Breast epithelium (tissue), 4 donors: ENCODE data around the gene CTSH. TPM values are rescaled to one million over a fixed set of nuclear protein-coding genes. Genes with fewer than 3 reads are reported as not detected.

Source experiments
- DNase-seq, 2 donors: peaks; one replicate each; pipeline ENCODE4 v3.0.0-alpha.2; 2019; ENCODE audit warnings: low spot score in 2 of 2
- H3K27ac ChIP-seq, 2 donors: fragments of 200-600 bp; sonication (generic) in 1 of 2; one replicate each; pipeline ENCODE4 v1.5.1; 2016 to 2019; ENCODE audit warnings: mild to moderate bottlenecking in 1 of 2
- H3K27me3 ChIP-seq, 2 donors: fragments of 200-600 bp; sonication (generic) in 1 of 2; one replicate each; pipeline versions ENCODE4 v1.5.1 to v1.6.0; 2017 to 2019; ENCODE audit warnings: control low read depth in 1 of 2, mild to moderate bottlenecking in 1 of 2
- H3K36me3 ChIP-seq: fragments of 200-600 bp; one replicate; pipeline ENCODE4 v1.5.1; 2019
- H3K4me1 ChIP-seq, 2 donors: fragments of 200-600 bp; sonication (generic); one replicate each; pipeline ENCODE4 v1.5.1; 2016 to 2019; ENCODE audit warnings: control low read depth in 1 of 2
- H3K4me3 ChIP-seq, 3 donors: fragments of 200-600 bp; sonication (generic); 1 replicate in 2 of 3; 2 replicates in 1 of 3; pipeline ENCODE4 v1.5.1; 2016 to 2019; ENCODE audit warnings: mild to moderate bottlenecking in 3 of 3, moderate library complexity in 2 of 3
- H3K9me3 ChIP-seq, 2 donors: fragments of 200-600 bp; sonication (generic) in 1 of 2; one replicate each; pipeline ENCODE4 v1.5.1; 2016 to 2019; ENCODE audit warnings: control low read depth in 1 of 2
- CTCF ChIP-seq, 3 donors: fragments of 450-650 bp; IDR thresholded peaks; one replicate each; pipeline ENCODE4 v1.5.1; 2016 to 2017; ENCODE audit warnings: antibody characterized with exemption in 3 of 3, mild to moderate bottlenecking in 3 of 3, moderate library complexity in 3 of 3
- POLR2A ChIP-seq: fragments of 450-650 bp; IDR thresholded peaks from one replicate; pipeline ENCODE4 v1.6.1; 2016; ENCODE audit warnings: antibody characterized with exemption, mild to moderate bottlenecking, moderate library complexity
- POLR2AphosphoS5 ChIP-seq, 3 donors: sonication (generic); formaldehyde crosslinking; IDR thresholded peaks; one replicate each; pipeline ENCODE4 v1.6.1; 2017; ENCODE audit warnings: antibody characterized with exemption in 3 of 3
- intact Hi-C: fragments of 100-400 bp; cut with DNase I; formaldehyde crosslinking; loops from one replicate; pipeline ENCODE4 v1.15.1; 2023; ENCODE audit warnings: low total_unique reads
- total RNA-seq, 3 donors: library from RNA; depleted of rRNA; stranded (reverse); fragments of >200 nt; gene quantifications; one replicate each; pipeline ENCODE4 v1.1.0, GENCODE V29; 2016

The CTSH gene
- total RNA-seq, 3 donors from 2014 or later = 158 to 272 (median 163) TPM

- H3K36me3 ChIP-seq = no peaks in the 10 kb centered on the region
- no peaks in the 10 kb centered on the region for H3K27me3 ChIP-seq
- intact Hi-C loops = loop anchor here (10.0 kb wide), 1 partner anchor 1662 kb away; no protein-coding TSS in a partner anchor
- no peaks in the 10 kb centered on the region for H3K9me3 ChIP-seq
- no peaks in the 10 kb centered on the region for H3K4me1 ChIP-seq
- TF ChIP-seq POLR2A (no peak), CTCF (IDR thresholded peaks at IDR 0.05) (no peak), POLR2AphosphoS5 (IDR thresholded peaks at IDR 0.05) (no peak)
- no peak overlapping the region for H3K27ac ChIP-seq
- no peak for DNase-seq
- H3K4me3 ChIP-seq = no peak overlapping the region
Observed at GRCh38 chr15:78922527-78922926, 22.3 kb downstream of the CTSH start.

- no peak overlapping the region for H3K27ac ChIP-seq
- no peak for DNase-seq
- no peaks in the 10 kb centered on the region for H3K9me3 ChIP-seq
- no peaks in the 10 kb centered on the region for H3K27me3 ChIP-seq
- no peaks in the 10 kb centered on the region for H3K36me3 ChIP-seq
- intact Hi-C loops = loop anchor here (10.0 kb wide), 1 partner anchor 1663 kb away; no protein-coding TSS in a partner anchor
- TF ChIP-seq CTCF (IDR thresholded peaks at IDR 0.05) = no peak
- no peak for TF ChIP-seq POLR2AphosphoS5 (IDR thresholded peaks at IDR 0.05)
- TF ChIP-seq POLR2A = no peak
- H3K4me1 ChIP-seq = no peaks in the 10 kb centered on the region
- H3K4me3 ChIP-seq = no peak overlapping the region
Observed at GRCh38 chr15:78921940-78922339, 22.9 kb downstream of the CTSH start.

- no peaks in the 10 kb centered on the region for H3K4me1 ChIP-seq
- DNase-seq = no peak
- no peak overlapping the region for H3K27ac ChIP-seq
- TF ChIP-seq CTCF (IDR thresholded peaks at IDR 0.05) = no peak
- no peak for TF ChIP-seq POLR2AphosphoS5 (IDR thresholded peaks at IDR 0.05)
- no peak for TF ChIP-seq POLR2A
- H3K36me3 ChIP-seq = no peaks in the 10 kb centered on the region
- no peaks in the 10 kb centered on the region for H3K27me3 ChIP-seq
- H3K4me3 ChIP-seq = no peak overlapping the region
- H3K9me3 ChIP-seq = no peaks in the 10 kb centered on the region
- intact Hi-C loops = loop anchor here (10.0 kb wide), 1 partner anchor 1663 kb away; no protein-coding TSS in a partner anchor
Observed at GRCh38 chr15:78921517-78921916, 23.3 kb downstream of the CTSH start.

- Histone ChIP-seq H3K27ac (peak overlapping the region in 1 of 2 donors; percentile 23), H3K4me1 (no peaks in the 10 kb centered on the region), H3K9me3 (no peaks in the 10 kb centered on the region), H3K36me3 (no peaks in the 10 kb centered on the region), H3K27me3 (no peaks in the 10 kb centered on the region), H3K4me3 (no peak overlapping the region)
- TF ChIP-seq POLR2AphosphoS5 (IDR thresholded peaks at IDR 0.05) (no peak), POLR2A (no peak)
- DNase-seq = no peak
- intact Hi-C loops = no loop called here
Observed at GRCh38 chr15:78917888-78918287, 27.0 kb downstream of the CTSH start.

- no peaks in the 10 kb centered on the region for H3K9me3 ChIP-seq
- H3K27ac ChIP-seq = peak overlapping the region in 1 of 2 donors; percentile 54
- no peaks in the 10 kb centered on the region for H3K4me1 ChIP-seq
- no peak for DNase-seq
- no peak overlapping the region for H3K4me3 ChIP-seq
- intact Hi-C loops = no loop called here
- TF ChIP-seq CTCF (IDR thresholded peaks at IDR 0.05) (no peak), POLR2A (no peak)
- no peaks in the 10 kb centered on the region for H3K36me3 ChIP-seq
- H3K27me3 ChIP-seq = no peaks in the 10 kb centered on the region
Observed at GRCh38 chr15:78916088-78916487, 28.8 kb downstream of the CTSH start.
